Neural progenitor cell (in vitro differentiated cells): ENCODE data around the gene GNL2. TPM values are rescaled to one million over a fixed set of nuclear protein-coding genes. Genes with fewer than 3 reads are reported as not detected.
"Not testable (repeated sequence)": the region's sequence is repeated elsewhere in the genome, so short reads cannot be mapped to it uniquely, and the experiment has no call there.

Experiments used
- DNase-seq: peaks from one replicate; pipeline ENCODE4 v3.0.0-alpha.2; 2016; ENCODE audit warnings: low spot score
- H2AFZ ChIP-seq: fragments of 200-600 bp; sonication (generic); replicated peaks from 2 replicates; pipeline ENCODE4 v1.6.1; 2016; ENCODE audit warnings: antibody characterized with exemption
- H3F3A ChIP-seq: fragments of 200-600 bp; sonication (generic); 2 replicates; pipeline ENCODE4 v1.6.1; 2016; ENCODE audit warnings: antibody characterized with exemption, low read depth
- H3K27ac ChIP-seq: fragments of 200-600 bp; sonication (generic); 2 replicates; pipeline ENCODE4 v1.5.1; 2016; ENCODE audit warnings: mild to moderate bottlenecking
- H3K27me3 ChIP-seq: fragments of 200-600 bp; sonication (generic); 2 replicates; pipeline ENCODE4 v1.6.1; 2016; ENCODE audit warnings: mild to moderate bottlenecking, moderate library complexity
- H3K36me3 ChIP-seq: fragments of 200-600 bp; sonication (generic); 2 replicates; pipeline ENCODE4 v1.5.1; 2016
- H3K4me1 ChIP-seq: fragments of 200-600 bp; sonication (generic); 2 replicates; pipeline ENCODE4 v1.6.1; 2016; ENCODE audit warnings: mixed run types
- H3K4me2 ChIP-seq: fragments of 200-600 bp; sonication (generic); 2 replicates; pipeline ENCODE4 v1.6.1; 2016
- H3K4me3 ChIP-seq: fragments of 200-600 bp; sonication (generic); 2 replicates; pipeline ENCODE4 v1.5.1; 2016
- H3K79me2 ChIP-seq: fragments of 200-600 bp; sonication (generic); 2 replicates; pipeline ENCODE4 v1.6.1; 2016; ENCODE audit warnings: low read depth
- H3K9ac ChIP-seq: fragments of 200-600 bp; sonication (generic); 2 replicates; pipeline ENCODE4 v1.6.1; 2016
- H3K9me3 ChIP-seq: fragments of 200-600 bp; sonication (generic); 2 replicates; pipeline ENCODE4 v1.5.1; 2016; ENCODE audit warnings: low read depth
- H4K20me1 ChIP-seq: fragments of 200-600 bp; sonication (generic); 2 replicates; pipeline ENCODE4 v1.6.1; 2016; ENCODE audit warnings: low read depth
- H3K27ac Mint-ChIP-seq: 3 replicates; pipeline ENCODE4 v1.8.0; 2021; ENCODE audit warnings: mixed read lengths
- H3K27me3 Mint-ChIP-seq: 2 replicates; pipeline ENCODE4 v1.8.0; 2022; ENCODE audit warnings: low read depth, mild to moderate bottlenecking, inconsistent platforms, moderate library complexity, mixed read lengths; ENCODE audit not compliant: insufficient read depth
- H3K36me3 Mint-ChIP-seq: 3 replicates; pipeline ENCODE4 v1.8.0; 2021; ENCODE audit warnings: mixed read lengths
- H3K4me1 Mint-ChIP-seq: 3 replicates; pipeline ENCODE4 v1.8.0; 2021; ENCODE audit warnings: mixed read lengths
- H3K4me3 Mint-ChIP-seq: 3 replicates; pipeline ENCODE4 v1.8.0; 2021; ENCODE audit warnings: mild to moderate bottlenecking, moderate library complexity, mixed read lengths
- H3K9me3 Mint-ChIP-seq: 3 replicates; pipeline ENCODE4 v1.8.0; 2020; ENCODE audit warnings: mixed read lengths
- CTCF ChIP-seq: fragments of 200-600 bp; sonication (generic); IDR thresholded peaks from 2 replicates; pipeline ENCODE4 v1.5.1; 2017; ENCODE audit warnings: antibody characterized with exemption, mild to moderate bottlenecking
- EZH2 ChIP-seq: fragments of 200-600 bp; sonication (generic); IDR thresholded peaks from 2 replicates; pipeline ENCODE4 v1.6.1; 2017; ENCODE audit warnings: antibody characterized with exemption, mild to moderate bottlenecking, moderate library complexity
- EZH2phosphoT487 ChIP-seq: fragments of 200-600 bp; sonication (generic); IDR thresholded peaks from 2 replicates; pipeline ENCODE4 v1.6.1; 2017; ENCODE audit warnings: antibody characterized with exemption
- total RNA-seq: library from RNA; depleted of rRNA; stranded (reverse); fragments of >200 nt; gene quantifications from 2 replicates; pipeline ENCODE4 v1.2.3, GENCODE V29; 2015; ENCODE audit warnings: low replicate concordance

The GNL2 gene
- total RNA-seq, 1 donor from 2014 or later = 67.1 TPM

- Histone ChIP-seq H3K27ac (no peak overlapping the region), H3K36me3 (peaks cover 18% of the 10 kb centered on the region), H3K4me1 (no peaks in the 10 kb centered on the region), H3K9ac (no peak overlapping the region), H3K4me2 (no peak overlapping the region), H3K79me2 (peaks cover 17% of the 10 kb centered on the region), H3K4me3 (no peak overlapping the region), H3K27me3 (no peaks in the 10 kb centered on the region), H3K9me3 (no peaks in the 10 kb centered on the region), H2AFZ (no peak overlapping the region), H3F3A (no peaks in the 10 kb centered on the region), H4K20me1 (peaks cover 26% of the 10 kb centered on the region)
- H3K27me3 Mint-ChIP-seq = no peaks in the 10 kb centered on the region
- no peak for DNase-seq
- peaks cover 1% of the 10 kb centered on the region for H3K4me1 Mint-ChIP-seq
- H3K4me3 Mint-ChIP-seq = no peak overlapping the region
- no peak overlapping the region for H3K27ac Mint-ChIP-seq
- peaks cover 25% of the 10 kb centered on the region for H3K36me3 Mint-ChIP-seq
- no peaks in the 10 kb centered on the region for H3K9me3 Mint-ChIP-seq
- TF ChIP-seq EZH2 = no peak
- TF ChIP-seq EZH2phosphoT487 = no peak
- TF ChIP-seq CTCF = no peak
These were observed 6.8 kb downstream of the GNL2 start for GRCh38 chr1:37588939-37589338.

GRCh38 chr1:37584544-37584943 lies 11.2 kb downstream of the GNL2 start:
- not testable (repeated sequence) for H2AFZ ChIP-seq, H3K79me2 ChIP-seq, H4K20me1 ChIP-seq, H3K27me3 ChIP-seq, H3K4me1 Mint-ChIP-seq, H3K4me1 ChIP-seq, H3K27me3 Mint-ChIP-seq, H3K27ac ChIP-seq, H3K9me3 ChIP-seq, H3K4me3 ChIP-seq, H3K4me3 Mint-ChIP-seq, H3K27ac Mint-ChIP-seq, H3K4me2 ChIP-seq, H3K9me3 Mint-ChIP-seq, H3K9ac ChIP-seq, H3F3A ChIP-seq, DNase-seq
- H3K36me3 ChIP-seq = peaks cover 27% of the 10 kb centered on the region
- H3K36me3 Mint-ChIP-seq = peaks cover 27% of the 10 kb centered on the region

- no peak overlapping the region for H2AFZ ChIP-seq
- H3F3A ChIP-seq = no peaks in the 10 kb centered on the region
- Mint-ChIP-seq H3K4me1 (no peaks in the 10 kb centered on the region), H3K27ac (no peak overlapping the region), H3K36me3 (peaks cover 28% of the 10 kb centered on the region), H3K27me3 (no peaks in the 10 kb centered on the region), H3K4me3 (no peak overlapping the region), H3K9me3 (no peaks in the 10 kb centered on the region)
- no peak for DNase-seq
- H3K4me2 ChIP-seq = no peak overlapping the region
- H3K4me1 ChIP-seq = no peaks in the 10 kb centered on the region
- H3K9ac ChIP-seq = no peak overlapping the region
- H3K4me3 ChIP-seq = no peak overlapping the region
- H3K9me3 ChIP-seq = no peaks in the 10 kb centered on the region
- peaks cover 2% of the 10 kb centered on the region for H3K36me3 ChIP-seq
- H4K20me1 ChIP-seq = peaks cover 3% of the 10 kb centered on the region
- H3K27ac ChIP-seq = no peak overlapping the region
- TF ChIP-seq EZH2 (no peak), EZH2phosphoT487 (no peak), CTCF (no peak)
- no peaks in the 10 kb centered on the region for H3K27me3 ChIP-seq
- H3K79me2 ChIP-seq = no peaks in the 10 kb centered on the region
These were observed 20.0 kb downstream of the GNL2 start for GRCh38 chr1:37575692-37576091.

DNA sequence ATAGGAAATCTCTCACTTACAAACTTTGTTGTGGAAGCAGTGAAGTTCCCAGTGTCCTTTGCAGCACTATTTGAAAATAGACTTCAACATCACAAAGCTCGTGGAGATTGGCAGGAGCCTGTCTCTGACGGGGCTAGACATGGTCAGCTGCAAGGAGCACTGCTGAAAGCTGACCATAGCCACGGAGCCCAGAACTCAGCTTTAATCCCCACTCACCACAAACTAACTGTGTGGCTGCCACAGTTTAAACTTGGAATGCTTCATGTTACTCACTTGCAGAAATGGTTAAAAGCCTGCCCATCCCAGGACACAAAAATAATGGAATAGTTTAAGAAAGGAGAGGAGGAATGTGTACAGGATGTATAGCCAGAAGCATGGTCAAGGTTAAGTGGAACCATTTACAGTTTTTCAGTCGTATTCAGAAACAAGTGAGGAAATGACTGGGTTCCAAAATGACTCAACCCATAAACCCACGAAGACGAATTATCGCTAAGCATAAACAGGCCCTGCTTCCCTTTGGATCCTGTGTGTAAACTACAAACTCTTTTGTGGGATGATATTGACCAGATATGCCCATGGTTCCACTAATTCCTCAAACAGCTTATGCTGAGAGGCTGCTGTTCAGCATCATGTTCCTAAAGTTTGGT lies 20.8 kb downstream of the GNL2 start:
- Histone ChIP-seq H3K9me3 (no peaks in the 10 kb centered on the region), H3K27ac (no peak overlapping the region), H4K20me1 (peaks cover 3% of the 10 kb centered on the region), H3K79me2 (no peaks in the 10 kb centered on the region), H3K36me3 (peaks cover 4% of the 10 kb centered on the region), H3K27me3 (no peaks in the 10 kb centered on the region), H3K4me2 (no peak overlapping the region), H3F3A (no peaks in the 10 kb centered on the region), H3K4me1 (no peaks in the 10 kb centered on the region), H2AFZ (no peak overlapping the region), H3K9ac (no peak overlapping the region), H3K4me3 (no peak overlapping the region)
- H3K4me3 Mint-ChIP-seq = no peak overlapping the region
- no peak for DNase-seq
- H3K27me3 Mint-ChIP-seq = no peaks in the 10 kb centered on the region
- H3K27ac Mint-ChIP-seq = no peak overlapping the region
- peaks cover 29% of the 10 kb centered on the region for H3K36me3 Mint-ChIP-seq
- H3K4me1 Mint-ChIP-seq = no peaks in the 10 kb centered on the region
- TF ChIP-seq EZH2 (no peak), CTCF (no peak), EZH2phosphoT487 (no peak)
- no peaks in the 10 kb centered on the region for H3K9me3 Mint-ChIP-seq
